ENCODE results near the gene MZF1. TPM values are rescaled to one million over a fixed set of nuclear protein-coding genes. Genes with fewer than 3 reads are reported as not detected.

MZF1 gene
- total and polyA plus RNA-seq, 10 of the 15 experiments (the other 5 are each of a cell fraction or from before 2014, with no cell fraction given) = 0.38 to 14.7 (median 7.2) TPM

DNA sequence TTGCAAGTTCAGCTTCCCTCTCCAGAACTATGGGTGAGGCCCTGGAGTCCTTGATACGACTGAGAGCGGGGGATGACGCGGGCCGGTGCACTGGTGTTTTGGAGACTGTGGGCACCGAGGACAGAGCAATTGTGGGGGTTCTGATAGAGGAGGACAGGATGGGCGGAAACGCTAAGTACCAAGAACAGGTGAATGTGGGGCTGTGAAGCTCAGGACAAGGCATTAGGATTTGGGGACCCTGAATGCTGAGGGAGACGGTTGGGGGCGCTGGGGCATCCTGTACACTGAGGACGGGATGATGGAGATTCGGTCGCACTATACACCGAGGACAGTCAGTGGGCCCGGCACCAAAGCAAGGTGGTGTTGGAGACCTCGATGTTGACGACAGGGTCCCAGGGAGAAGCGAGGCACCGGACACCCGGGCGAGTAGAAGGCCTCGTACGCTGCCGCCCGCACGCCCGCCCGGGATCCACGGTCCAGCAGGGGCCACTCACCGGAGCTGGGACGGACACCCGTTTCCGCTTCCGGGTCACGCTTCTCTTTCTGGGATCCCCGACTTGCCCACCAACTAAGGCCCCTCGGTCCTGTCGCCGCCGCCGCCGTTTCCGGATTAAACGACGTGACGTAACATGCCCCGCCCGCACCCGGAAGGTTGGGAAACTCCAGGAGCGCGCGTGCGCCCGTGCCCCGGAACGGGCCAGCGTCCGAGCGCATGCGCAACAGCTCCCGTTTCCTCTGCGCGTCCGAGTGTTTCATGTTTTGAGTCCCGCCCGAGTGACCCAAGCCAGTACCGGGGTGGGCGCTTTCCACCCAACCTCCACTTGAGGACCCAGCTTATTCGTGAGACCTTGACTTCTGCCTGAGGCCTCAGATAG is 18.4 kb downstream of the MZF1 start, which contains the start of gene CHMP2A (continued):
- TF ChIP-seq MEF2B (IDR thresholded peaks at IDR 0.05; ENCODE audit: partially characterized antibody, poor library complexity, severe bottlenecking) = peak; percentile 19
- TF ChIP-seq MXI1 (IDR thresholded peaks at IDR 0.05; ENCODE audit: low read depth, low read length) = peak; percentile 81
- no peak for TF ChIP-seq MYC (IDR thresholded peaks at IDR 0.05; ENCODE audit: insufficient read depth, insufficient read length, insufficient replicate concordance, low read length, severe bottlenecking)
- TF ChIP-seq ZNF24 (IDR thresholded peaks at IDR 0.05) = 0 out of 2 replicates have a peak, but pooled peaks have one; percentile 16
- TF ChIP-seq MEF2A (IDR thresholded peaks at IDR 0.05; ENCODE audit: insufficient read depth, low read depth, low read length) = no peak
- TF ChIP-seq KLF5 (IDR thresholded peaks at IDR 0.05; ENCODE audit: partially characterized antibody) = no peak
- peak; percentile 98 for TF ChIP-seq NR2C1 (IDR thresholded peaks at IDR 0.05)
- TF ChIP-seq ZBED1 (IDR thresholded peaks at IDR 0.05; ENCODE audit: borderline replicate concordance) = peak; percentile 84
- TF ChIP-seq, protein P1, sequence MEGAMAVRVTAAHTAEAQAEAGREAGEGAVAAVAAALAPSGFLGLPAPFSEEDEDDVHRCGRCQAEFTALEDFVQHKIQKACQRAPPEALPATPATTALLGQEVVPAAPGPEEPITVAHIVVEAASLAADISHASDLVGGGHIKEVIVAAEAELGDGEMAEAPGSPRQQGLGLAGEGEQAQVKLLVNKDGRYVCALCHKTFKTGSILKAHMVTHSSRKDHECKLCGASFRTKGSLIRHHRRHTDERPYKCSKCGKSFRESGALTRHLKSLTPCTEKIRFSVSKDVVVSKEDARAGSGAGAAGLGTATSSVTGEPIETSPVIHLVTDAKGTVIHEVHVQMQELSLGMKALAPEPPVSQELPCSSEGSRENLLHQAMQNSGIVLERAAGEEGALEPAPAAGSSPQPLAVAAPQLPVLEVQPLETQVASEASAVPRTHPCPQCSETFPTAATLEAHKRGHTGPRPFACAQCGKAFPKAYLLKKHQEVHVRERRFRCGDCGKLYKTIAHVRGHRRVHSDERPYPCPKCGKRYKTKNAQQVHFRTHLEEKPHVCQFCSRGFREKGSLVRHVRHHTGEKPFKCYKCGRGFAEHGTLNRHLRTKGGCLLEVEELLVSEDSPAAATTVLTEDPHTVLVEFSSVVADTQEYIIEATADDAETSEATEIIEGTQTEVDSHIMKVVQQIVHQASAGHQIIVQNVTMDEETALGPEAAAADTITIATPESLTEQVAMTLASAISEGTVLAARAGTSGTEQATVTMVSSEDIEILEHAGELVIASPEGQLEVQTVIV (IDR thresholded peaks at IDR 0.05; ENCODE audit: borderline replicate concordance, partially characterized antibody) = peak; percentile 92
- no peak for TF ChIP-seq KAT2A (conservative IDR thresholded peaks at IDR 0.05; ENCODE audit: control insufficient read depth, low read depth, low read length)
- peak; percentile 79 for TF ChIP-seq E2F8 (IDR thresholded peaks at IDR 0.05; ENCODE audit: low read depth, partially characterized antibody)
- no peak; the same call in 1 of the 2 replicates for TF ChIP-seq MLLT1 (IDR thresholded peaks at IDR 0.05)
- TF ChIP-seq NFXL1 (IDR thresholded peaks at IDR 0.05; ENCODE audit: borderline replicate concordance) = no peak
- TF ChIP-seq POLR2AphosphoS2 (IDR thresholded peaks at IDR 0.05; ENCODE audit: low read depth, low read length) = peak; percentile 99
- no peak for TF ChIP-seq CBX3 (IDR thresholded peaks at IDR 0.05; ENCODE audit: borderline replicate concordance, low read depth)
- peak; percentile 93 for TF ChIP-seq CREM (IDR thresholded peaks at IDR 0.05; ENCODE audit: low read depth)
- TF ChIP-seq TCF3 (IDR thresholded peaks at IDR 0.05; ENCODE audit: borderline replicate concordance, insufficient read depth, low read depth, low read length) = peak; percentile 42; the same call in 1 of the 2 replicates
